ENCODE data around the gene CD4. TPM values are rescaled to one million over a fixed set of nuclear protein-coding genes. Genes with fewer than 3 reads are reported as not detected.

The CD4 gene
- total and polyA plus RNA-seq, 10 of the 15 experiments (the other 5 are each of a cell fraction or from before 2014, with no cell fraction given), result 0.24 to 1.6 (median 0.69) TPM

DNA sequence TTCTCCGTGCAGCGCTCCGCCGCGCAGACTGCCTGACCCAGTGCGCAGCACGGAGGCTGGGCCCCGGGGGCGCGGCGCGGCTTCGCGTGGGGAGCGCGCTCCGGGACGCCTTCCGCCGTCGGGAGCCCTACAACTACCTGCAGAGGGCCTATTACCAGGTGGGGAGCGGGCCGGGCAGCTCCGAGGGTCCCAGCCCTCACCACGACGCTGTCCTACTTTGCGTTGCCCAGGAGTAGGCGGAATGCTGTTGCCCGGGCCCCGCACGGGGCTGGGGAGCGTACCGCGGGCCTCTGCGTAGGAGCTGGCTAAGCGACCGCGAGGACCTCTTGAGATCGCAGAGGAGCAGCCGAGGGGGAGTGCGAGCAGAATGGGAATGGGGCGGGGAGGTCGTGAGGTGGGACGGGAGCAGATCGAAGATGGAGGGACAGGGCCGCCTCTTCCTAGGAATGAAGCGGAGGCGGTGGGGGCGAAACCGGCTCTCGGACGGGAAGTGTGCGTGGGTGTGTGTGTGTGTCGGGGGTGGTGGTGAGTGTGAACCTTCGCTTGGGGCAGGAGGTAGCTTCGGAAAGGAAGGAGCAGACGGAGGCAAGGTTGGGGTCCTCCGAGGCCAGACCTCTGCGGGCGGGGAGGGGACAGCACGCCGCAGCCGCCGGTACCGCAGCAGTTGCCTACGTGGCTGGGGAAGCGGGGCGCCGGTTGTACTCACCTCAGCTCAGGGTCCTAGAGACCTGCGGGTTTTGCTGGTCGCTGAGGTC, 39.6 kb downstream of the CD4 start:
- ChIA-PET POLR2A (interaction anchor here (0.5 to 1.4 kb wide), 5 partner anchors 10 to 201 kb away, joined by 3 to 4 read pairs (median 3); no protein-coding TSS in a partner anchor), CTCF (interaction anchor here (1.2 to 2.3 kb wide), 3 partner anchors 19 to 76 kb away, joined by 5 to 14 read pairs (median 9); partner anchors contain the start of genes MLF2 and SPSB2), SMC1A (ENCODE audit: uncharacterized antibody, unreplicated experiment) (interaction anchor here (0.6 kb wide), 1 partner anchor 94 kb away, joined by 3 read pairs; no protein-coding TSS in a partner anchor), RAD21 (ENCODE audit: unreplicated experiment) (interaction anchor here (0.7 to 3.0 kb wide), 4 partner anchors 23 to 76 kb away, joined by 3 to 14 read pairs (median 3); partner anchors contain the start of genes MLF2 and USP5)
- H3K27me3 ChIP-seq (replicated peaks in 1 of 2; ENCODE audit: control insufficient read depth in 2 of 2, insufficient read depth in 2 of 2, low read length in 1 of 2), result peaks cover 23 to 24% of the 10 kb centered on the region in 2 experiments
- H3K9ac ChIP-seq (ENCODE audit: control insufficient read depth, insufficient read depth, low read length), result no peak overlapping the region
- H2AFZ ChIP-seq (ENCODE audit: control insufficient read depth, low read depth, low read length), result peak overlapping the region; percentile 68
- BruUV-seq (replicated peaks), result no TSS peak
- DNase-seq (ENCODE audit: low read depth, low spot score) (no peak), ATAC-seq (peak; percentile 55), FAIRE-seq (no peak)
- no peaks in the 10 kb centered on the region for H4K20me1 ChIP-seq (ENCODE audit: control insufficient read depth, insufficient read depth)
- in situ Hi-C loops (cut with MboI) (loop anchor here (5.0 kb wide), 1 partner anchor 77 kb away; the partner anchor contains the start of gene MLF2), intact Hi-C loops (cut with micrococcal nuclease; ENCODE audit: unreplicated experiment) (loop anchor here (5.0 kb wide), 1 partner anchor 92 kb away; no protein-coding TSS in a partner anchor)
- H3K4me1 ChIP-seq (ENCODE audit: control insufficient read depth, insufficient read depth, low read length), result peaks cover 4% of the 10 kb centered on the region
- H3K9me3 ChIP-seq (replicated peaks; ENCODE audit: control insufficient read depth, insufficient read depth, low read length), result no peaks in the 10 kb centered on the region
- no peaks in the 10 kb centered on the region for H3K79me2 ChIP-seq (ENCODE audit: control insufficient read depth, insufficient read depth, low read length)
- H3K4me3 ChIP-seq, result peak overlapping the region; percentile 74; the same call in 1 of the 2 replicates
- peak overlapping the region; percentile 95 for H3K4me2 ChIP-seq (ENCODE audit: control insufficient read depth, insufficient read depth)
- no peaks in the 10 kb centered on the region for H3K36me3 ChIP-seq (ENCODE audit: control insufficient read depth in 2 of 2, insufficient read depth in 2 of 2, low read length in 1 of 2)
- H3K27ac ChIP-seq (ENCODE audit: control insufficient read depth, insufficient read depth), result no peak overlapping the region
- WGBS (ENCODE audit: insufficient coverage, insufficient replicate concordance, low lambda C conversion rate, missing lambda C conversion rate), result 3% methylated on average over 70 of the region's 71 CpGs
- TF ChIP-seq POLR2AphosphoS5 (IDR thresholded peaks at IDR 0.05; ENCODE audit: low read length) (no peak), EZH2 (IDR thresholded peaks at IDR 0.05; ENCODE audit: borderline replicate concordance, control insufficient read depth, low read depth, low read length) (0 out of 2 replicates have a peak, but pooled peaks have one; percentile 11), RUNX3 (IDR thresholded peaks at IDR 0.05; ENCODE audit: low read length) (peak; percentile 44; the same call in 1 of the 2 replicates), IKZF1 (conservative IDR thresholded peaks at IDR 0.05) (peak; percentile 66), RELB (IDR thresholded peaks at IDR 0.05; ENCODE audit: low read depth) (peak; percentile 67; the same call in 1 of the 2 replicates), SMAD5 (IDR thresholded peaks at IDR 0.05; ENCODE audit: low read depth) (no peak), NBN (IDR thresholded peaks at IDR 0.05) (peak; percentile 89), CHD2 (IDR thresholded peaks at IDR 0.05; ENCODE audit: borderline replicate concordance, low read depth, low read length) (no peak), SMC3 (IDR thresholded peaks at IDR 0.05; ENCODE audit: borderline replicate concordance, low read length) (no peak), EGR1 (IDR thresholded peaks at IDR 0.05; ENCODE audit: borderline replicate concordance in 1 of 2, low read depth in 2 of 2, low read length in 2 of 2) (peak; percentile 53 to 81), RELA (IDR thresholded peaks at IDR 0.05; ENCODE audit: borderline replicate concordance, partially characterized antibody) (peak; percentile 7)
- TF ChIP-seq, protein P1, sequence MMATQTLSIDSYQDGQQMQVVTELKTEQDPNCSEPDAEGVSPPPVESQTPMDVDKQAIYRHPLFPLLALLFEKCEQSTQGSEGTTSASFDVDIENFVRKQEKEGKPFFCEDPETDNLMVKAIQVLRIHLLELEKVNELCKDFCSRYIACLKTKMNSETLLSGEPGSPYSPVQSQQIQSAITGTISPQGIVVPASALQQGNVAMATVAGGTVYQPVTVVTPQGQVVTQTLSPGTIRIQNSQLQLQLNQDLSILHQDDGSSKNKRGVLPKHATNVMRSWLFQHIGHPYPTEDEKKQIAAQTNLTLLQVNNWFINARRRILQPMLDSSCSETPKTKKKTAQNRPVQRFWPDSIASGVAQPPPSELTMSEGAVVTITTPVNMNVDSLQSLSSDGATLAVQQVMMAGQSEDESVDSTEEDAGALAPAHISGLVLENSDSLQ (IDR thresholded peaks at IDR 0.05), result 0 out of 2 replicates have a peak, but pooled peaks have one; percentile 10
- TF ChIP-seq, protein P2, sequence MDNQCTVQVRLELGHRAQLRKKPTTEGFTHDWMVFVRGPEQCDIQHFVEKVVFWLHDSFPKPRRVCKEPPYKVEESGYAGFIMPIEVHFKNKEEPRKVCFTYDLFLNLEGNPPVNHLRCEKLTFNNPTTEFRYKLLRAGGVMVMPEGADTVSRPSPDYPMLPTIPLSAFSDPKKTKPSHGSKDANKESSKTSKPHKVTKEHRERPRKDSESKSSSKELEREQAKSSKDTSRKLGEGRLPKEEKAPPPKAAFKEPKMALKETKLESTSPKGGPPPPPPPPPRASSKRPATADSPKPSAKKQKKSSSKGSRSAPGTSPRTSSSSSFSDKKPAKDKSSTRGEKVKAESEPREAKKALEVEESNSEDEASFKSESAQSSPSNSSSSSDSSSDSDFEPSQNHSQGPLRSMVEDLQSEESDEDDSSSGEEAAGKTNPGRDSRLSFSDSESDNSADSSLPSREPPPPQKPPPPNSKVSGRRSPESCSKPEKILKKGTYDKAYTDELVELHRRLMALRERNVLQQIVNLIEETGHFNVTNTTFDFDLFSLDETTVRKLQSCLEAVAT (IDR thresholded peaks at IDR 0.05), result peak; percentile 75
- TF ChIP-seq, protein P3, sequence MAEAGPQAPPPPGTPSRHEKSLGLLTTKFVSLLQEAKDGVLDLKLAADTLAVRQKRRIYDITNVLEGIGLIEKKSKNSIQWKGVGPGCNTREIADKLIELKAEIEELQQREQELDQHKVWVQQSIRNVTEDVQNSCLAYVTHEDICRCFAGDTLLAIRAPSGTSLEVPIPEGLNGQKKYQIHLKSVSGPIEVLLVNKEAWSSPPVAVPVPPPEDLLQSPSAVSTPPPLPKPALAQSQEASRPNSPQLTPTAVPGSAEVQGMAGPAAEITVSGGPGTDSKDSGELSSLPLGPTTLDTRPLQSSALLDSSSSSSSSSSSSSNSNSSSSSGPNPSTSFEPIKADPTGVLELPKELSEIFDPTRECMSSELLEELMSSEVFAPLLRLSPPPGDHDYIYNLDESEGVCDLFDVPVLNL (IDR thresholded peaks at IDR 0.05; ENCODE audit: low read depth, low read length), result no peak

Measured in GM12878 (cell line).